HepG2 (cell line): Measurements from ENCODE around the gene NACAD. TPM values are rescaled to one million over a fixed set of nuclear protein-coding genes. Genes with fewer than 3 reads are reported as not detected.

Source experiments
- ATAC-seq: fragments of 200-7000 bp; cut with Tn5 transposase; 3 replicates; pipeline ENCODE4 v1.9.1; 2020; ENCODE audit warnings: mild to moderate bottlenecking, moderate library complexity
- BruUV-seq: library from RNA; stranded (reverse); fragments of 400-500 nt; replicated peaks from 2 replicates; lab custom pipeline; 2021; lab: Mats Ljungman, UMichigan
- CTCF ChIA-PET: fragments of 300-600 bp; formaldehyde crosslinking; extraction: SDS; loops from one replicate; lab custom pipeline; 2021; ENCODE audit warnings: low total read pairs, inconsistent platforms, low intra/inter-chr PET ratio; lab: Yijun Ruan, JAX
- POLR2A ChIA-PET: fragments of 350-600 bp; sonication (Branson Sonifier 250); formaldehyde crosslinking; loops from one replicate; lab custom pipeline; 2020; ENCODE audit warnings: antibody characterized with exemption, inconsistent platforms; lab: Yijun Ruan, JAX
- DNase-seq: peaks from one replicate; pipeline ENCODE4 v3.0.0-alpha.2; 2015; ENCODE audit warnings: low spot score
- FAIRE-seq: peaks from 3 replicates; lab custom pipeline; 2011; peaks lifted over from hg19 to GRCh38; lab: Jason Lieb, UNC
- H2AFZ ChIP-seq: one replicate; pipeline ENCODE4 v1.6.1; 2011; ENCODE audit warnings: low read length, inconsistent platforms
- H3K27ac ChIP-seq: fragments of 300-600 bp; 3 replicates; pipeline ENCODE4 v1.8.0; 2011; ENCODE audit warnings: mixed run types, mild to moderate bottlenecking, mixed read lengths, low read length, inconsistent platforms; ENCODE audit not compliant: insufficient read depth; ENCODE audit errors: extremely low read length
- H3K27me3 ChIP-seq, 2 experiments: fragments of 200-600 bp in 1 of 2; 2 replicates in 1 of 2; 3 replicates in 1 of 2; pipeline versions ENCODE4 v1.6.0 to v1.8.0; 2011; ENCODE audit warnings: low read length in 2 of 2, mild to moderate bottlenecking in 2 of 2, moderate library complexity in 2 of 2, inconsistent platforms in 1 of 2; ENCODE audit not compliant: insufficient read depth in 2 of 2, control insufficient read depth in 1 of 2
- H3K36me3 ChIP-seq, 2 experiments: fragments of 200-600 bp in 1 of 2; replicated peaks in 1 of 2; 2 replicates in 1 of 2; 3 replicates in 1 of 2; pipeline versions ENCODE4 v1.5.1 to v1.8.0; 2011; ENCODE audit warnings: low read length in 2 of 2, inconsistent platforms in 1 of 2; ENCODE audit not compliant: insufficient read depth in 2 of 2, control insufficient read depth in 1 of 2
- H3K4me1 ChIP-seq: 2 replicates; pipeline ENCODE4 v1.5.1; 2012; ENCODE audit warnings: low read length, inconsistent platforms; ENCODE audit not compliant: insufficient read depth
- H3K4me2 ChIP-seq: 2 replicates; pipeline ENCODE4 v1.6.0; 2011; ENCODE audit warnings: low read depth, low read length, inconsistent platforms
- H3K4me3 ChIP-seq, 3 experiments: fragments of 200-600 bp in 1 of 3; sonication (generic), shearing (Covaris generic) in 1 of 3; replicated peaks in 1 of 3; 2 replicates each; pipeline ENCODE4 v1.5.1; 2011 to 2016; ENCODE audit warnings: low read length in 3 of 3, inconsistent platforms in 2 of 3, low read depth in 2 of 3, mild to moderate bottlenecking in 2 of 3, control low read depth in 1 of 3, mixed read lengths in 1 of 3; ENCODE audit not compliant: insufficient read depth in 1 of 3
- H3K79me2 ChIP-seq: one replicate; pipeline ENCODE4 v1.6.1; 2011; ENCODE audit warnings: low read length, inconsistent platforms; ENCODE audit not compliant: insufficient read depth
- H3K9ac ChIP-seq: 2 replicates; pipeline ENCODE4 v1.6.0; 2011; ENCODE audit warnings: mild to moderate bottlenecking, low read depth, low read length, inconsistent platforms; ENCODE audit not compliant: insufficient read depth
- H3K9me3 ChIP-seq: 2 replicates; pipeline ENCODE4 v1.5.1; 2012; ENCODE audit warnings: mild to moderate bottlenecking, low read length
- H4K20me1 ChIP-seq: 2 replicates; pipeline ENCODE4 v1.6.0; 2011; ENCODE audit warnings: inconsistent platforms, mild to moderate bottlenecking, low read length, moderate library complexity; ENCODE audit not compliant: insufficient read depth
- JUN ChIP-seq: sonication (generic); formaldehyde crosslinking; IDR thresholded peaks from 2 replicates; pipeline ENCODE4 v1.4.0; 2020; ENCODE audit warnings: mild to moderate bottlenecking, missing genetic modification reagents
- POLR2A ChIP-seq, 2 experiments: IDR thresholded peaks; 2 replicates each; pipeline ENCODE4 v1.6.1; 2011; ENCODE audit warnings: low read depth in 2 of 2, low read length in 2 of 2, mild to moderate bottlenecking in 1 of 2, moderate library complexity in 1 of 2; ENCODE audit not compliant: insufficient read depth in 1 of 2
- RBM22 ChIP-seq: fragments of 200-400 bp; formaldehyde crosslinking; optimal IDR thresholded peaks from 2 replicates; pipeline ENCODE3; 2017; ENCODE audit warnings: mild to moderate bottlenecking, low read length, moderate library complexity
- TSC22D2 ChIP-seq: sonication (generic); formaldehyde crosslinking; IDR thresholded peaks from 2 replicates; pipeline ENCODE4 v1.5.1; 2020; ENCODE audit warnings: missing genetic modification reagents, mild to moderate bottlenecking, borderline replicate concordance
- ZNF678 ChIP-seq: sonication (generic); formaldehyde crosslinking; IDR thresholded peaks from 2 replicates; pipeline ENCODE4 v1.4.0; 2020; ENCODE audit warnings: mild to moderate bottlenecking, missing genetic modification reagents
- WGBS: methylation state at CpG from one replicate; pipeline ENCODE4 v1.1.6; 2017; ENCODE audit warnings: low lambda C conversion rate; 5-methylcytosine and 5-hydroxymethylcytosine counted together
- in situ Hi-C: cut with HindIII; loops from 2 replicates; pipeline ENCODE4 v1.10.0; 2017; ENCODE audit warnings: low pct_unique_long_range_greater_than_20kb; ENCODE audit not compliant: extremely low pct_ligation_motif_present
- intact Hi-C: fragments of 100-400 bp; cut with micrococcal nuclease; formaldehyde crosslinking; loops from one replicate; pipeline ENCODE4 v1.10.0; 2022; ENCODE audit not compliant: unreplicated experiment
- polyA plus RNA-seq, 8 experiments: library from polyadenylated mRNA; depleted of rRNA in 3 of 8; stranded (reverse) in 7 of 8; unstranded in 1 of 8; fragments of >200 nt; fragmentation: Illumina TruSeq in 4 of 8; extraction: Trizol in 4 of 8; gene quantifications; 2 replicates each; pipeline versions ENCODE4 v1.2.1 to v1.2.3, GENCODE V29; 2011 to 2016; ENCODE audit warnings: low read depth in 4 of 8, missing spikeins in 1 of 8, mixed read lengths in 1 of 8; ENCODE audit not compliant: insufficient read depth in 1 of 8
- total RNA-seq, 5 experiments: library from RNA; depleted of rRNA; stranded (reverse); fragments of >200 nt; fragmentation: Illumina TruSeq; extraction: Trizol; gene quantifications; 2 replicates each; pipeline ENCODE4 v1.2.3, GENCODE V29; 2016; ENCODE audit warnings: low read depth in 1 of 5

NACAD gene
- total and polyA plus RNA-seq, 2 of the 13 experiments (the other 11 are each of a cell fraction or from before 2014, with no cell fraction given): 0.04 TPM; not detected in 1

DNA sequence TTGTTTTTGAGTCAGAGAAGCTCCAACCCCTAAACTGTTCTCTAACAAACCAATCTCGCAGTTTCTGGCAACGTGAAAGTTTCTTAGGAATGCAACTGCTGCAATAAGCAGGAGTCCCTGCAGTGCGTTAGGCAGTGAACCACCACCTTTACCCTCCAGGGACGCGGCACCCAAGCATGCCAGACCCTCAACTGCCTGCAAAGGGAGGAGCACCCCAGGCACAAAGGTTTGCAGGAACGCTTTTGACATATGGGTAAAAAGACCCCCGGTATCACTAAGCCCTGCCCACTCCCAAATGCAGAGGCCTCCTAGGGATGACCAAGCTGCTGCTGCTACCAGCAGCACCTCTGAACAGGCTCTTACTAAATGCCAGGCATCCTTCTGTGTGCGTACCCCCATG lies 18.1 kb upstream of the NACAD start:
- Histone ChIP-seq H2AFZ (no peak overlapping the region), H4K20me1 (peaks cover 22% of the 10 kb centered on the region), H3K79me2 (peaks cover 53% of the 10 kb centered on the region), H3K36me3 (peaks cover 50 to 75% of the 10 kb centered on the region in 2 experiments), H3K4me2 (peak overlapping the region; percentile 34; the same call in 1 of the 2 replicates), H3K9me3 (no peaks in the 10 kb centered on the region), H3K4me3 (no peak overlapping the region), H3K9ac (no peak overlapping the region), H3K4me1 (peaks cover 41% of the 10 kb centered on the region), H3K27me3 (no peaks in the 10 kb centered on the region; a peak in 1 of 5 replicates), H3K27ac (no peak overlapping the region)
- intact Hi-C loops (no loop called here), in situ Hi-C loops (no loop called here)
- CTCF ChIA-PET: no interaction called here
- 96% methylated on average over 5 of the region's 8 CpGs for WGBS
- TF ChIP-seq TSC22D2 (CRISPR knock-in tag) (no peak), RBM22 (peak; percentile 51), POLR2A (IDR thresholded peaks at IDR 0.05; ENCODE audit: insufficient read depth in 1 of 2, low read depth in 2 of 2, low read length in 2 of 2) (0 out of 4 replicates have a peak, but pooled peaks have one; percentile 16 to 21), ZNF678 (CRISPR knock-in tag) (no peak)
- FAIRE-seq: no peak
- BruUV-seq: no TSS peak
- ATAC-seq: no peak
- POLR2A ChIA-PET: no interaction called here
- DNase-seq: no peak

DNA sequence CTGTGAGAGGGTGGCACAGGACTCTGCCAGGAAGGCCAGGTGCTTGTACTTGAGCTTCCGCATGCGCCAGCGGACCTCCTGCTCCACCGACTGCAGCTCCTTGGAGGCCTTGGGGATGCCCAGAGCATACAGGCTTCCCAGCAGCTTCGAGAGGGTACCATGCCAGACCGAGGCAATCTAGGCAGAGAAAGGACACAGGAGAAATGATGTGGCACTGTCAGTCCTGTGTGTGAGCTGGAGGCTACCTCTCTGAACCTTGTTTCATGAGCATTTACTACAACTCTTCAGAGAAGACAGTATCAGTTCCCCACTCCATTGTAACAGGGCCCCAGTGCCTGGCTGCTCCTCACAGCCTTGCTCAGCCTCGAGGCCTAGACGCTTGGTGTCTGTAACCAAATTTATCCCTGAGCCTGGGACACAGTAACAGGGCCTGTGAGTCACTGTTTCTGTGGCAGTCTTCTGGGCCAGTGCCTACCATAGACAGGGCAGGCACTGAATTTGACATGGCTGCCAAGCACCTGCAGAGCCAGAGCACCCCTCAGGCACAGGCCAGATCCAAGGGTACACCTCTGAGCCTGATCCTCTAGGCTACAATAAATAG lies 16.9 kb upstream of the NACAD start:
- no peaks in the 10 kb centered on the region for H3K27me3 ChIP-seq
- no peak for DNase-seq
- no peak overlapping the region for H3K4me2 ChIP-seq
- intact Hi-C loops: no loop called here
- CTCF ChIA-PET: no interaction called here
- peaks cover 22% of the 10 kb centered on the region for H4K20me1 ChIP-seq
- TF ChIP-seq POLR2A (IDR thresholded peaks at IDR 0.05; ENCODE audit: insufficient read depth in 1 of 2, low read depth in 2 of 2, low read length in 2 of 2) (peak in 1 of 2 experiments; percentile 14; a peak in 1 of 4 replicates), JUN (CRISPR knock-in tag) (no peak)
- TF ChIP-seq, all 625 proteins: peak for 1
- peaks cover 45% of the 10 kb centered on the region for H3K79me2 ChIP-seq
- H3K27ac ChIP-seq: no peak overlapping the region
- peaks cover 58 to 86% of the 10 kb centered on the region in 2 experiments for H3K36me3 ChIP-seq
- WGBS: 100% methylated on average over 3 of the region's 8 CpGs
- no peak overlapping the region for H3K4me3 ChIP-seq
- POLR2A ChIA-PET: no interaction called here
- ATAC-seq: no peak
- no peak for FAIRE-seq
- in situ Hi-C loops: no loop called here
- H3K9me3 ChIP-seq: no peaks in the 10 kb centered on the region
- no TSS peak for BruUV-seq
- H2AFZ ChIP-seq: no peak overlapping the region
- H3K9ac ChIP-seq: no peak overlapping the region
- H3K4me1 ChIP-seq: peaks cover 41% of the 10 kb centered on the region
